IPS-18a (cell line): ENCODE data around the gene GFRA1.

Source experiments
- H3K27ac ChIP-seq: one replicate; pipeline ENCODE4 v1.5.1; 2013; ENCODE audit warnings: low read length
- H3K27me3 ChIP-seq: one replicate; pipeline ENCODE4 v1.6.1; 2013; ENCODE audit warnings: mild to moderate bottlenecking, low read length; ENCODE audit not compliant: control insufficient read depth, insufficient read depth
- H3K36me3 ChIP-seq: one replicate; pipeline ENCODE4 v1.6.1; 2013; ENCODE audit warnings: low read depth, low read length; ENCODE audit not compliant: control insufficient read depth
- H3K4me1 ChIP-seq: one replicate; pipeline ENCODE4 v1.6.1; 2013; ENCODE audit warnings: low read depth, low read length; ENCODE audit not compliant: control insufficient read depth
- H3K4me3 ChIP-seq: one replicate; pipeline ENCODE4 v1.5.1; 2013; ENCODE audit warnings: low read length
- H3K9ac ChIP-seq: one replicate; pipeline ENCODE4 v1.6.1; 2013; ENCODE audit warnings: mild to moderate bottlenecking, low read length, moderate library complexity
- H3K9me3 ChIP-seq: one replicate; pipeline ENCODE4 v1.6.1; 2013; ENCODE audit warnings: low read depth, low read length; ENCODE audit not compliant: control insufficient read depth

The GFRA1 gene

DNA sequence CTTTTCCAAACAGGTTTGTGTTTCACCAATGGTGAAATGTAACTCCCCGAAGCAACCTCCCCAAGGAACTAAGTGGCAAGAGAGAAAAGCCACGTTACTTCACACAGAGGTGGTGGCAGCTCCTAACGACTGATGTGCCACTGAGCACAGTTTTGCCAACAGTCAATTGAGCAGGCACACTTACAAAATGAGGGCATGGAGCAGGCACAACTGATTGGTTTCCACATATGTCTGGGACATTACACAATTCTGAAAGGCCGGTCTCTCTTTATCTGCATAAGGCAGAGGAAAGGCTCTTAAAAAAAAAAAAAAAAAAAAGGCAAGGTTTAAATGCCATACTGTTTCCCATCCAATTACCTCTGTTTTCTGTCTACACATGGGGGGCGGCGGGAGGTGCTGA, 86.7 kb downstream of the GFRA1 start:
- H3K9ac ChIP-seq: no peak overlapping the region
- H3K9me3 ChIP-seq: no peaks in the 10 kb centered on the region
- H3K27ac ChIP-seq: no peak overlapping the region
- H3K4me1 ChIP-seq: no peaks in the 10 kb centered on the region
- no peaks in the 10 kb centered on the region for H3K36me3 ChIP-seq
- no peaks in the 10 kb centered on the region for H3K27me3 ChIP-seq
- H3K4me3 ChIP-seq: no peak overlapping the region

- Histone ChIP-seq H3K4me1 (no peaks in the 10 kb centered on the region), H3K9ac (no peak overlapping the region), H3K36me3 (no peaks in the 10 kb centered on the region), H3K4me3 (no peak overlapping the region), H3K27ac (no peak overlapping the region), H3K9me3 (no peaks in the 10 kb centered on the region), H3K27me3 (no peaks in the 10 kb centered on the region)
These were observed 87.7 kb downstream of the GFRA1 start for GRCh38 chr10:116185199-116185867.

DNA sequence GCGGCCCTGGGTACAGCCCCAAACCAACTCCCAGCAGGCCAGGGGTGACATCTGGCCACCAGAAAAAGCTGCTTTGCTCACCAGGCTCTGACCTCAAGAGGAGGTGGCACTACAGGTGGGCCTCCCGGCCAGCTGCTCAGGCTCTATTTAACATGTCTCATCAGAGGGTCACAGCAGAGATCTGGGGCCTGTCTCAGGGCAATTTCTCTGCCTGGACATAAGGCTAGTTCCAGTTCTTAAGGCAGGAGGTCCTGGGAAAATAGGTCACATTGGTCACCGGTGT, 88.6 kb downstream of the GFRA1 start:
- no peaks in the 10 kb centered on the region for H3K36me3 ChIP-seq
- H3K4me1 ChIP-seq: no peaks in the 10 kb centered on the region
- H3K9ac ChIP-seq: no peak overlapping the region
- no peak overlapping the region for H3K27ac ChIP-seq
- H3K4me3 ChIP-seq: no peak overlapping the region
- no peaks in the 10 kb centered on the region for H3K9me3 ChIP-seq
- H3K27me3 ChIP-seq: no peaks in the 10 kb centered on the region

DNA sequence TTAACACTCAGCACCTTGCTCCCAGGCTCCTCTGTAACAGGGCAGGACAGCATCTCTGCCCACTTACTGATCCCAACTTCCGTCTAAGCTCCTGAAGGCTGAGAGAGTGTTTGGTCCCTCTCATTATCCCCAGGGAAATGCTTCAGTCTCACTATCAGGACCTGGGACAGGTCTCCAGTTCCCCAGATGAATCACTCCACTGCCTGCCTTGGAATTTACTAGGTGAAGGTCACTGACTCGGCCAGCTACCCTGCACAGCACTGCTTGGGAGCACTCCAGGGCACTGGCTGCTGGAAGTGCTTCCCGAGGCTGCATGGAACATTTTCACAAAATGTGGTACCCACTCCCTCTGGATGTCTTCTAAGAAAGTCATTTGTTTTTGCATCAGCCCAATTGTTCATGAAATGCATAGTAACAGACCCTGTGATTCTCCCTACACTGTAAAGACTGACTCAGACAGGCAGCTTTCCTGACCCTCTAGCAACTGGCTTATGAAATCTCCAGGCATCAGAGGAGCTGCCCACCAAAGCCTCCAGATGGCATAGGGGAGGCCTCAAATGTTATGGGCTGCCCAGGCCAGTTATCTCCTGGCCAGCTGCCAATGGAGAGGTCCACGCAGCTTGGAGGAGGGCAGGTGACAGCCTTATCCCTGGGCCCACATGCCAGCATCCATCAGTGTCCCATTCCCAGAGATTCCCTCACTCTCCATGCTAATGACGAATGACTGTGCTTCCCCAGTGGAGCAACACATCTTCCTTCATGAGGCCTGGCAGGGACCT, 89.1 kb downstream of the GFRA1 start:
- no peak overlapping the region for H3K9ac ChIP-seq
- no peak overlapping the region for H3K4me3 ChIP-seq
- H3K9me3 ChIP-seq: no peaks in the 10 kb centered on the region
- H3K36me3 ChIP-seq: no peaks in the 10 kb centered on the region
- no peaks in the 10 kb centered on the region for H3K4me1 ChIP-seq
- no peaks in the 10 kb centered on the region for H3K27me3 ChIP-seq
- H3K27ac ChIP-seq: no peak overlapping the region

DNA sequence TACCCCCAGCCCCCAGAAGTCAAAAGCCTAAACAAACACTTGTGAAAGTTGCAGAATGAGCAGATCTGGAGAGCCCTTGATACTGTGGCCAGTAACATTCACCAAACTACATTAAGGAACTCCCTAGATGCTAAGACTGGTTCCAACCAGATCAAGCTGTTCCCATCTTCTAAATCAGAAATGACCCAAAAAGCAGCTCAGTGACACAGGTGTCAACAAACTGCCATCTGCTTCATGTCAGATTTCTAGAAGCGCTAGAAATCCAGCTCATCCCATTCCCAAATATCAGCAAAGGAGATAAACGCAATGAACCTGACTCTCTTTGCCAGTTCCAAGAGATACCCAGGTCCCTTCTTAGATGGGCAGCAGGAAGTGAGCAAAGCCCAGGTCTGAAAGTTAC, 90.6 kb downstream of the GFRA1 start:
- H3K27me3 ChIP-seq: no peaks in the 10 kb centered on the region
- H3K27ac ChIP-seq: no peak overlapping the region
- H3K9ac ChIP-seq: no peak overlapping the region
- no peaks in the 10 kb centered on the region for H3K36me3 ChIP-seq
- no peaks in the 10 kb centered on the region for H3K9me3 ChIP-seq
- no peak overlapping the region for H3K4me3 ChIP-seq
- H3K4me1 ChIP-seq: no peaks in the 10 kb centered on the region

DNA sequence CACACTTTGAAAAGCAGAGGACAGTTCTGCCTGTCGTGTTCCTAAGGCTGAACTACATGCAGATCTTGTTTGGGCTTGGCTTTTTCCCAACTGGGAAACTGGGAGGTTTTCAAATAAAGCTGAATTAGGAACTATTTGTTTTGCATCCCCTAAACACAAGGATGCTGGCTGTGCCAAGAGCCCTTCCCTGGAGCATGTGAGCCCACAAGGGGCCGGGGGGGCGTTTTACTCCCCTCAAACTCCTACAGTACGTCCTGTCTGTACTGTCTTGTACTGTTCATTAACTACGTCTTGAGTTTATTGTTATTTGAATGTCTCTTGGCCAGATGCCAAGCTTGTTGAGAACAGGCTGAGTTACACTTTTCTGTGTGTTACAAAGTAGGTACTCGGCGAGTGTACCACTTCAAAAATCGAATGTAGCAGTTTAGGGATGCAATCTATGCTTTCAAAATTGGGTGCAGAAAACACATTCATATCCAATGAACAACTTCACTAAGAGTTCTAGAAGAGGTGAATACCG, 94.9 kb downstream of the GFRA1 start:
- no peak overlapping the region for H3K9ac ChIP-seq
- H3K9me3 ChIP-seq: no peaks in the 10 kb centered on the region
- peaks cover 5% of the 10 kb centered on the region for H3K4me1 ChIP-seq
- no peaks in the 10 kb centered on the region for H3K27me3 ChIP-seq
- no peak overlapping the region for H3K4me3 ChIP-seq
- H3K27ac ChIP-seq: no peak overlapping the region
- H3K36me3 ChIP-seq: no peaks in the 10 kb centered on the region

DNA sequence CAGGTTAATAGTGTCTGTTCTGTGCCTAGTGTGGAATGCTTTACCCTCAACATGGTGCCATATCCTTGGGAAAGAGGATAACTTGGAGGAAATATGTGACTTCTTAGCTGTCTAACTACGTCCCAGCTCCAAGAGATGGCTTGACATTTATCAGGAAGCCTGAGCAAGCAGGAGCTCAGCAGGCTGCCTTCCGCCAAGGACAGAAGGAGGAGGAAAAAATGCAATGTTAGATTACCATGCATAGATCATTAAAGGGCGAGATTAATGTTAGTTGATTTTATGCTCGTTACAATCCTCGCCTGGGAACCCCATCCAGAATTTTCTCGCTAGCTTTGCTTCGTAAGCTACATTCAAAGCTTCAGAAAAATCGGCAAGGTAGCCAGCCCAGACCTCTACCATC, 97.8 kb downstream of the GFRA1 start:
- no peak overlapping the region for H3K9ac ChIP-seq
- H3K36me3 ChIP-seq: no peaks in the 10 kb centered on the region
- no peak overlapping the region for H3K27ac ChIP-seq
- no peak overlapping the region for H3K4me3 ChIP-seq
- H3K4me1 ChIP-seq: peaks cover 19% of the 10 kb centered on the region
- no peaks in the 10 kb centered on the region for H3K9me3 ChIP-seq
- H3K27me3 ChIP-seq: no peaks in the 10 kb centered on the region

- Histone ChIP-seq H3K27me3 (no peaks in the 10 kb centered on the region), H3K36me3 (no peaks in the 10 kb centered on the region), H3K9me3 (no peaks in the 10 kb centered on the region), H3K4me1 (peaks cover 23% of the 10 kb centered on the region), H3K27ac (no peak overlapping the region), H3K9ac (no peak overlapping the region), H3K4me3 (no peak overlapping the region)
These were observed 101.5 kb downstream of the GFRA1 start for GRCh38 chr10:116171505-116171904.

- Histone ChIP-seq H3K27ac (no peak overlapping the region), H3K27me3 (no peaks in the 10 kb centered on the region), H3K9ac (no peak overlapping the region), H3K4me1 (peaks cover 23% of the 10 kb centered on the region), H3K36me3 (no peaks in the 10 kb centered on the region), H3K9me3 (no peaks in the 10 kb centered on the region), H3K4me3 (no peak overlapping the region)
These were observed 102.2 kb downstream of the GFRA1 start for GRCh38 chr10:116170815-116171250.

- Histone ChIP-seq H3K9me3 (no peaks in the 10 kb centered on the region), H3K4me1 (peaks cover 18% of the 10 kb centered on the region), H3K9ac (no peak overlapping the region), H3K4me3 (no peak overlapping the region), H3K36me3 (no peaks in the 10 kb centered on the region), H3K27ac (no peak overlapping the region), H3K27me3 (no peaks in the 10 kb centered on the region)
These were observed 103.1 kb downstream of the GFRA1 start for GRCh38 chr10:116169782-116170445.

- H3K9ac ChIP-seq: no peak overlapping the region
- H3K9me3 ChIP-seq: no peaks in the 10 kb centered on the region
- no peak overlapping the region for H3K4me3 ChIP-seq
- H3K36me3 ChIP-seq: no peaks in the 10 kb centered on the region
- no peaks in the 10 kb centered on the region for H3K27me3 ChIP-seq
- no peak overlapping the region for H3K27ac ChIP-seq
- peaks cover 18% of the 10 kb centered on the region for H3K4me1 ChIP-seq
These were observed 104.3 kb downstream of the GFRA1 start for GRCh38 chr10:116168745-116169144.
